ENCODE measurements around the gene MCM3AP.
"Not testable (repeated sequence)": the region's sequence is repeated elsewhere in the genome, so short reads cannot be mapped to it uniquely, and the experiment has no call there.

Gene MCM3AP

DNA sequence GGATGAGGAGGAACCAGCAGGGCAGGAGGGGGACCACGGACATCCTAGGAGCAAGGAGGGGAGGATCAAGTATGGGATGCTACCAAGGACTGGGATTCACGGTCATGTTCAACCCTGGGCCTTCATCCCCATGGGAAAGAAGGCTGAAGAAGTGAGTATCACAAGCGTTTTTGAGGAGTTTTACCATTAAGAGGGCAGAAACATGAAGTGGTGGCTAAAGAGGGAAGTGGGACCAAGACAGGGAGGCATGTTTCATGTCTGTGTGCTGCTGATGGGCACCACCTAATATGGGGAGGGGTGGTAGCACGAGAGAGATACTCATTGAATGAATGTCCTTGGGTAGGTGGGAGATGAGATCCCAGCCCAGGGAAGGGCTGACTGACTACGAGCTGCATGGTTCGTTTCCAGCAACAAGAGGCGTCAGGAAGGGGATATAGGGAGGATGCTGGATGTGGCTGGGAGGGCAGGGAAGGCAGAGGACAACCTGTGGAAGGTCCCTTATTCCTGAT, 45.5 kb downstream of the MCM3AP start:
- no peak for DNase-seq

DNA sequence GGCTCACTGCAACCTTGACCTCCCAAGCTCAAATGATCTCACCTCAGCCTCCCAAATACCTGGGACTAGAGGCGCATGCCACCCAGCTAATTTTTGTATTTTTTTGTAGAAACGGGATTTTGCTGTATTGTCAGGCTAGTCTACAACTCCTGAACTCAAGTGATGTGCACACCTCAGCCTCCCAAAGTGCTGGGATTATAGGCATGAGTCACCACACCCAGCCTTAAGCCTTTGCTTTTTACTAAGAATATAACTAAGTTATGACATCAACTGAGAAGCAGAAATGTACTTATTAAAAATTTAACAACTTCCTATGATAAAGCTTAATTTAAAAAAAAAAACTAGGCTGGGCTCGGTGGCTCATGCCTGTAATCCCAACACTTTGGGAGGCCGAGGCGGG, 47.9 kb downstream of the MCM3AP start:
- no peak for DNase-seq

DNA sequence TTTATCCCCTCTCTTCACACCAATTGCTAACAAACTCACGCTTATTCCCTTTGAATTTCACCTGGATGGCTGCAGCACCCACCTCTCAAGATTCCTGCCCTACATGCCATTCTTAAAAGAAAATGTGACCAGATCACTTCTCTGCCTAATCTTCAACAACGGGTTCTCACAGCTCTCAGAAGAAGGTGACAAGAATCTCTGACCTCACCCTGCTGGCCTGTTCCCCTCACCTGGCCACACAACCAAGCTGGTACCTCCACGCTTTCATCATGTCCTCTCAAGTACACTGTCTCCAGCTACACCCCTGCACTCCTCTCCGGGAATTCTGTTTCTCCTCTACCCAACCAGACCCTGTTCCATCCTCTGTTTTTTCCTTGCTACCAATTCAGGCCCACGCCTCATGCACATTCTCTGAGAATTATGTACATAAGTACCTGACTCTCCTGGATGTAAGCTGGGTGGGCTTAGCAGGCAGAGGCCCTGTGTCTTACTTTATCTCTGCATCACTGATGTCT, 50.9 kb downstream of the MCM3AP start:
- no peak for DNase-seq

DNA sequence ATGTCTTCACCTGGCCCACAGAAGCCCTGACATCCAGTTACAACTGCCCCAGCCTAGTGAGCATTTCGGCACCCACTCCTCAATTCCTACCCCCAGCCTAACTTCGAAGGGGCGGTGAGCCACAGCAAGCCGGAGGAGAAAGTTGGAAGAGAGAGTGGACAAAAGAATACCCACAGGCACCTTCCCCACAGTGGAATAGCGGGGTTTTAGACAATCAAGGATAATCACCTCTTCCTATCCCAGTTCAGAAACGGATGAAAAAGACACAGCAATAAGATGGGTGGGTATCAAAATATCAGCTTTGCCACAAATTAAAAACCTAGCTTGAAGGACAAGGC, 55.5 kb downstream of the MCM3AP start:
- no peak for DNase-seq

DNA sequence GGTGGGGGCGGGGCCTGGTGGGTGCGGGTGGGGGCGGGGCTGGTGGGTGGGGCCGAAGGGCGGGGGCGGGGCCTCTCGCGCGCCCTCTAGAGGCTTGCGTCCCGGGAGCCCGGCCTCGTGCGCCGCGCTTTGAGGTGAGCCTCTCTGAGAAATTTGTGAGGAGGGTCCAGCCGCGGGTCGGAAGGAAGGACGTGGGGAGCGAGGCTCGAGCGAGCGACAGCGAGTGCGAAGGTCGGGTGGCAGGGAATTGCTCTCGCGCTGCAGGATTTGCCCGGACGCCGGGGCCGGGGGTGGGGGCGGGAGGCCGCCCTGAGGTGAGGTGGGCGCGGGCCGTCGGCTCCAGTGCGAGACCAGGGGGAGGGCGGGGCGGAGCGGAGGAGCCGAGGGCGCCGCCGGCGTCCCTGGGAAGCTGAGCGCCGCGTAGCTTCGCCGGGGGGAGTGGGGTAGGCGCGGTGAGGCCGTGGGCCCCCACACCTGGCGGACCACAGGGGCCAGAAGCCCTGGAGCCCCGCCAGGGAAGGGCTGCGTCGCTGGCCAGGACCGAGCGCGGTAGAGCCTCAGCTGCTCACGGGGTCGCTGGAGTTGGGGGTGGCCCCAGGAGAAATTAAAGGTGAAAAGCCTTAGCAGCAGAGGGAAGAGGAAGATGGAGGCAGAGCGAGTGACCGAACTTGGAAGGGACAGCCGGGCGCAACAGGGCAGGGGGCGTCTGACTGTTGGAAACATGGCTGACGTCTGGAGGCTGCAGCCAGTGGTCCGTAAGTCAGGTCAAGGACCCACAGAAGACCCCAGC, 56.1 kb downstream of the MCM3AP start:
- no peak for DNase-seq

DNA sequence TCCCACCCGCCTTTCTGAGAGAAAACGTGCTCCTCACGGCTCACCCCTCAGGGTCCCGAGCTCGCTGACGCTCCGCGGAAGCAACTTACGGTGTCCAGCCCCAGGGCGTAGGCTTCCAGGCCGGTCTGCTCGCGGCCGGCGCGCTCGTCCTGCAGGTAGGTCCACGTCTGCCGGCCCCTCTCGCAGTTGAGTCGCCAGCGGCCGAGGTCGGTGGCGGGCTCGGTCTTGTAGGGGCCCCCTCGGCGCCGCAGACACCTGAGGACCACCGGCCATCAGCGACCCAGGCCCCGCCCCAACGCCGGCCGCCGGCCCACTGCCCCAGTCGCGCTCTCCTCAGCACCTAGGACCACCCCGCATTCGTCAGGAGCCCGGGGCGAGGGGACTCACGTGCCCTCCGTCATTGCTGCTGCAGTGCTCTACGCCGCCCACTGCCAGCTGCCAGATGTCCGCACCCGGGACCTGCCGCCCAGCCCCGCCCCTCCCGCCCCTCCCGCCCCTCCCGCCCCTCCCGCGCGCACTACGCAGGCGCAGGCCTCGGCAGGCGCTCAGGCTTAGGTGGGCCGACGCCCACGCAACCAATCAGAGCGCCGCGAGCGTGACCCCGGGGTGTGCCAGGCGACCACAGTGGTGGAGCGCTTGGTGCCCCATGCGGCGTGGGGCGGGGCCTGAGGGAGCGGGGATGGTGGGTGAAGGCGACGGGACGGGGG, 56.9 kb downstream of the MCM3AP start, which contains the start of gene LSS:
Gene LSS, minus strand, starts transcription at position 430 of the 707 bp plus-strand sequence. Its CDS starts 29 bp downstream, at position 401.
- peak; percentile 90 for DNase-seq

DNA sequence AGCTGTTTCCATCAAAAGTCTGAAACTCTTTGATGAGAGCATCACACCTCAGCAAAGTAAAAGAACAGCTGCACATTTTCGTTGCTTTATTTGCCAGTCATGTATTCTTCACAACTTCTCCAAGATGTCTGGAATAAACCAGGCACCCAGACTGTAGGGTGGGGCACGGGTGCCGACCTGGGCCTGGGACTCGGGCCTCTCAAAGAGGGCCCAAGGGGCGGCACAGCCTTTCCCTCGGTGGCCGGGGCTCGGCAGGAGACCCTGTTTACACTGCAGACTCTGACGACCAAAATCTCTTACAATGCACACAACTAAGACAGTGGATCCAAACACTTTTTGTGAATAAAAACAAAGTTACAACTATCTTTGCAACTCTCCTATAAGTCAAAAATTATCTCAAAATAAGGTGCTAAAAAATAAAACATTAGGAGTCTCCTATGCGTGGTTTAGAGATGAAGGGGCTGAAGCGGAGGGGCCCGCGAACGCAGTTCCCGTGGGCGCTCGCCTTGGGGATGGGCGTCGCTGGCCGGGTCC, 57.5 kb downstream of the MCM3AP start:
- DNase-seq: no peak

DNA sequence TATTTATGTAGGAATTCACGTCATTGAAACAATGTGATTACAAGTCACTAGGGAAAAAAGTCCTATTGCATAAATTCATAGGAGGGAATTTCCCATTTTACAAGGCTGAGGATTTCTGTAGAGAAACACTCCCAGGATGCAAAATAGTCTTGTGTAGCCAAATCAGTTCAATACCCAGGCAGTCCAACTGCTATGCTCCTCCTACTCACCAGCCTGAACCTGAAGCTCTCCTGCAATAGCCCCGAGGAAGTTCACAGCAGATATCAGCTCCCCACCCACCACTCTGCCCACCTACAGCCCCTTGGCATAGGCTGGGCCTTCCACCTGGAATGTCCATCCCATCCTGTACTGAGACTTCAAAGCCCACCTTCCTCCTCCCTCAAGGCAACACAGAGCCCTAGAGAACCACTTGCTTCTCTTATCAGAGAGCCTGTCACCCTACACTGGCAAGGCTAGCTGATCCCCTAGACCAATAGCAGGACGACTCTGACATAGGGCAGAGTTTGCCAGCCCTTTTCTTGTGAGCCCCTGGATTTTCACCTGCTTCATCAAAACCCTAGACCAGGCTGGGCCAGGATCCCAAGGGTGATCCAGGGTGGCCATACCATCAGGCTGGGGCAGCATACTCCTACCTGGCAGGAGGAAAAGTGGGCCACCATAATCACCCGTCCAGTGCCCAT, 58.4 kb downstream of the MCM3AP start:
- no peak for DNase-seq

DNA sequence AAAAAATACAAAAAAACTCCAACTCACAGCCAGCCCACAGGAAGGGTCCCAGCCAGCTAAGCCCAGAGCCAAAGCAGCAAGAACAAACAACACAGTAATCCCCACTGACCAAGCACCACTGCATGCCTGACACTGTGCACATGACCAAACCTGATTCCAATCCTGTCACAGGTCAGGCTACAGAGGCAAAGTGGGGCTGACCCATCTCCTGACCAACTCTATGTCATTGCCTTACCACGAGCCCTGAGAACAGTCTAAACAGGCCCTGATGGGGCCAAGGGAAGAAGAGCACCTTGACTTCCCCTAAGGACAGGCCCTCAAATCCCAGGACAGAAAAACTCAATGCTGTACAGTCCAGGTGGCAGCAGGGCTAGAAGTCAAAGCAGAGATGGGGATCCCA, 59.3 kb downstream of the MCM3AP start:
- no peak for DNase-seq

DNA sequence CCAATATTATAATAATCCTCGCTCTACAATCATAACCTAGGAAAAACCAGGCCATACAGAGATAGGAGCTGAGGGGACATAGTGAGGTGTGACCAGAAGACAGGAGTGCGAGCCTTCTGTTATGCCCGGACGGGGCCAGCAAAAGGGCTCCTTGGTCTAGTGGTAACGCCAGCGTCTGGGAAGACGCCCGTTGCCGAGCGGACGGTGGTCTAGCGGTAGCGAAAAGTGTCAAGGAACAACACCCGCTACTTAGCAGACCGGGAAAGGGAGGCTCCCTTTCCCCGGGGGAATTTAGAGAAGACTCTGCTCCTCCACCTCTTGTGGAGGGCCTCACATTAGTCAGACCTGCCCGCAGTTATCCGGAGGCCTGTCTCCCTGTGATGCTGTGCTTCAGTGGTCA, 61.8 kb downstream of the MCM3AP start:
- DNase-seq: not testable (repeated sequence)

DNA sequence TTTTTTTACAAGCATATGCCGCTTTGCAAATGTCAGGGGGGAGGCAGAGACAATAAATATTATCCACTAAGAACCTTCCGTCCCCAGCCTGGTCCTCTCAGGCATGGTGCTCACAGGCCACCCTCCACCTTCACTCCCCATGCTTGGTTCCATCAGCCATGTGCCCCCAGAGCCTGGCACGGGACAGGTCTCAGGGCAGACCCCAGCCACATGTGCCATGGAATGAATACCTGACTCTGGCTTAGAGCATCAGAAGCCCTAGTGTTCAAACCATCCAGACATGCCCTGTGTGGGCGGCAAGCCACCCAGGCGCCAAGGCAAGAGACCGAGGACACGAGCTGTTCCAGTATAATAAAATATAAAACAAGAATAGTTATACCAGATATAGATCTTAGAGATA, 62.2 kb downstream of the MCM3AP start:
- no peak for DNase-seq

DNA sequence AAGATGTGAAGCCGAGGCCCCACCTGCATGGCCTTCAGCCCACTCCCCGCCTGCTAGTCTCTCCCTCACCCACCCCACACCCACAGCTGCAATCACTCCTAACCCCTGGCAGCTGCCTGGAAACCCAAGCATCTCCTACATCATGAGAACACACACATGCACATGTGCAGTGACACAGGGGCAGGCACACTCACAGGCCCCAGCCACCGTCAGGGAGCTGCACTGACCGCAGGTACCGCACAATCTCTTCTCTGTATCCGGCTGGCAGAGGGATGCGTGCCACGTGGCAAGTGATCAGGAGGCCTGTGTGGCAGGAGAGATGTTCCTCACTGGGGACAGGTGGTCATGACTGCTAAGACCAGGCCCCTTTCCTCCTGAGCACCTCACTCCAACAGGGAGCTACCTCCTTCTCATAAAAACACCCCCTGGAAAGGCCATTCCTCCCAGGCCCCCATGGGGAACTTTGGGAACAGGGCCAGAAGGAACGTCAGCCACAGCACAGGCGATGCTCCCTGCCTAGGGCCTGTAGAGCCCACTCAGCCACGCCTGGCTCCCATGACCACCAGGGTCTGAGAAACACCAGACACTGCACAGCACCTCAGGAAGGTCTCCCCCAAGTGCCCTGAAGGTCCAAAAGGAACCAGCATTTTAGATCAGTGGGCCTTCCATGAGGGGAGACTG, 62.8 kb downstream of the MCM3AP start:
- no peak for DNase-seq

DNA sequence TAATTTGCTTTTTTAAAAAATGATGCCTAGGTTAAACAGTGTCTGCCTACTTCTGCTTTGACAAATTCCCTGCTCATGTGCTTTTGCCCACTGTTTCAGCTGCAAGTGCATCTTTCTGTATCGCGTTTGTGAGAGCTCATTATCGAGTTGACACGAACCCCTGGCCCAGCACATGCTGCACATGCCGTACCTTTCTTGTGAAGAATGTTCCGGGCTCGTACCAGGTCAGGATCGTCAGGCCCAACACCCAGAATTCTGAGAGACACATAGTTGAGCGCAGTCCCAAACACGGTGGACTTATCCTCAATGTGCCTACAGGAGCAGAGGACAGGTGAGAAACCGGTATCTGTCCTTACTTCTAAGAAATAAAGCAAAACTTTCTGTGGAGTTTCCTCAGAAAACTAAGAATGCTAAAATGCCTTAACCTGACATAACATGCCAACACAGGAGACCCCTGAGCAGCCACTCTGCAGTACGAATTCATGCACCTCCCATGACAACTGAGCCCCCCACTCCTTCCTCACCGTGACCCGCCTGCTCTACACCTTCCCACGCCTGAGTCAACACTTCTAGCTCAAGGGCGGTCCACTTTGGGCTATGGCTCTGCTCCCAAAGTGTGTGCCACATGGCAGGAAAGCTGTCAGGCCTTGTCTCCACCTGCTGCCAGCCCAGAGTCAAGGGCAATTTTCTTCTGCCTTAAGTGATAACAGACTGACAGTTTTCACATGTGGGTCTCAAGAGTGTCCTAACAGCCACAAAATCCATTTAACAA, 63.6 kb downstream of the MCM3AP start:
- no peak for DNase-seq

DNA sequence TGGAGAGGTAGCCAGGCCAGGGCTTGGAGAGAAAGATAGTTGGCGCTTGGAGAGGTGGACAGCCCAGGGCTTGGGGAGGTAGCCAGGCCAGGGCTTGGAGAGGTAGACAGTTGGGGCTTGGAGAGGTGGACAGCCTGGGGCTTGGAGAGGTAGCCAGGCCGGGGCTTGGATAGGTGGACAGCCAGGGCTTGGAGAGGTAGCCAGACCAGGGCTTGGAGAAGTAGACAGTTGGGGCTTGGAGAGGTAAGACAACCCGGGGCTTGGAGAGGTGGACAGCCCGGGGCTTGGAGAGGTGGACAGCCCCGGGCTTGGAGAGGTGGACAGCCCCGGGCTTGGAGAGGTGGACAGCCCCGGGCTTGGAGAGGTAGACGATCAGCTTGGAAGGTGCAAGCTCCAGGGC, 64.6 kb downstream of the MCM3AP start:
- DNase-seq: no peak

DNA sequence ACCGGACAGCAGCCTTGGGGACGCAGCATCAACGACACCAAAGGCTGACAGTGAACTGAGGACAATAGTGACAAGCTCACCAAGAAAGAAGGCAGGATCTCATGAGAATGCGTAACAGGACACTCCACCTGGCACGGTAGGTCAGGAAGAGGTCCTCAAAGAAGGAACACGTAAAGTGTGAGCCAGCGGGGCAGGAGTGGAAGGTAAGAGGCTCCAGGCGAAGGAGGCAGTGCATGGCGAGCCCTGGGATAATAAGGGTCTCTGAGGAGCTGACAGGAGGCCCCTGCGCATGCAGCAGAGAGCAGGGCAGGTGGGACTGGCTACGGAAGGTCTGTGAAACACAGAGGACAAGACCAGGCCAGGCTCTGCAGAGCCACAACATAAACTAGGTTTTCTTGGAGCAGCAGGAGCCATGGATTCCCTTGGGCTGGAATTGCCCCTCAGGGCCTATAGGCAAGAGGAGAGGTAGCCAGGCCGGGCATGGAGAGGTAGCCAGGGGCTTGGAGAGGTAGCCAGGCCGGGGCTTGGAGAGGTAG, 65.1 kb downstream of the MCM3AP start:
- no peak for DNase-seq

DNA sequence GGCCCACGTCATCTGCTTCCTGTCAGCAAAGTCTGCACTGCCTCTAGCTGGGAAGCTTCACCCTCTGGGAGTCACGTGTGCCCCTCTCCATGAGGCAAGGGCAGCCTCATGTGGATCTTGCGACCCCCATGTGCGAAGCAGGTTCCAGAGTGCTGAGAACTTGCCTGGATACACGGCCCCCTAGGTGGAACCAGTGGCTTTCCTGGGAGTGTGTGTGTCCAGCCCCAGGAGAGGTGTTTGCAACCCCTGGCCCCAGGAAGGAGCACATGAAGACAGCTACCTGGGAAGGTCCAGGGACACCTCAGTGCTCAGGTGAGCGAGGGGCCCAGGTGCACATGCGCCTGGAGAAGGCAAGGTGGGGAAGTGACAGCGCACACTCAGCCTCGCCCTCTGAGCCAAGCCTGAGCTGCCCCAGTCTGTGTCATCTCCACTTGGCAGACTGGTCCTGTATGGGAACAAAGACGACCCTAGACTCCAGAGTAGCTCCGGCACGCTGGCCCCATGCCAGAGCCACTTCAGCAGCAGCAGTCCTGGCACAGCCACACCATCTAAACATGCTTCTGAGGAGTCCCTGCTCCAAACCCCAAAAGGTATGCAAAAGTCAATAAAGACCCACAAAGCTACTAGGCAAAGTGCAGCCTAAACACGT, 65.7 kb downstream of the MCM3AP start:
- DNase-seq: no peak

DNA sequence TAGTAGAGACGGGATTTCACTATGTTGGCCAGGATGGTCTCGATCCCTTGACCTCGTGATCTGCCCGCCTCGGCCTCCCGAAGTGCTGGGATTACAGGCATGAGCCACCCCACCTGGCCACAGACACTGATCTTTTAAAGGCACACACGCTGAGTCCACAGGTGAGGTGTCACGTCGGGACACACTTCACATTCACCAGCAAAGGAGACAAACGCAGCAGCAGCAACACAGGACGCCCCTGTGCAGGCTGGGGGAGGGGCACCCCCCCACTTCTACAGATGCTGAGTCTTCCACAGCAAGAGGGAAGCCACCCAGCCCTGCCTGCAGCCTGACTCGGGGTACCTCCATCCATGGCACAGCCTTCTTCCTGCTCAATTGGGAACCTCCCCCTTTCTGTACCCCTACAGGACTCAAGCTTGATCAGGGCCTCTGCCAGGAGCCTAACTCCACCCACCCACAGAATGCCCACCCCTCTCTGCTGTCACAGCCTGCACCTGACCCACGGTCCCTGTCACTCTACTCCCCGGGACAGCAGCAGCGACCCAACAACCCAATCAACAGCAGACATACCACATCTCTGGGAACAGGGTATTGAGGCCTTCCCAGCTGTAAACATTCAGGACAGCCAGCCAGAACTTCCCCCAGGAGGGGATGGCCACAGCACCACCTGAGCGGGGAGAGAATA, 66.4 kb downstream of the MCM3AP start:
- no peak for DNase-seq

DNA sequence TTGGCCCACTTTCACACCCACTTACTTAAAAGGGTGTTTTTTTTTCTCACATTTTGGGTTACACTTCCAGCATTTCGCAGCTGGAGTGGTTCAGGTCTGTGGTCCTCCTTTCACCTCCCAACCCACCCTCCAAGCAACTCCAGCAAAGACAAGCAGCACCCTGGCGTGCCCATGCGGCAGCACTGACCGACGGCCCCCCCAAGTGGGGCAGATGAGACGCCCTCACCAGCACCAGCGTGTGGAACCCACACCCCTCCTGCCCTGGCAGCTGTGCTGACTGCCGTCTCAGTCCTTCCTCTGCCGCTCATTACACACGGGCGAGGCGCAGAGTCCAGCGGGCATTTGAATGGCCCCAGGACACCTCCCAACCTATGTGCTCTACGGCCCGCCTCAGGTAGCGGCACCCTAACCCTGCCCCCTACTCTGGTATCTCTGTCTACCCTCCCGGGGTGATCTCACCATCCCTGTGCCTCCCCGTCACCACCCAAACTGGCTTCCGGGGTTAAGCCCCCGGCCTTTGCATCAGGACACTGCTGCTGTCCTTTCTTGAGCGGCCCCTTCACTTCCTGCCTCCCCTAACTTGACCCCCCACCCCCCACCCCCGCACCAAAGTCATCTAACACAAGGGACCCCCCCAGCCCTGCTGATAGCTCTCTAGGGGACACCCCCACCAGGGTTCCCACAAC, 67.8 kb downstream of the MCM3AP start:
- no peak for DNase-seq

DNA sequence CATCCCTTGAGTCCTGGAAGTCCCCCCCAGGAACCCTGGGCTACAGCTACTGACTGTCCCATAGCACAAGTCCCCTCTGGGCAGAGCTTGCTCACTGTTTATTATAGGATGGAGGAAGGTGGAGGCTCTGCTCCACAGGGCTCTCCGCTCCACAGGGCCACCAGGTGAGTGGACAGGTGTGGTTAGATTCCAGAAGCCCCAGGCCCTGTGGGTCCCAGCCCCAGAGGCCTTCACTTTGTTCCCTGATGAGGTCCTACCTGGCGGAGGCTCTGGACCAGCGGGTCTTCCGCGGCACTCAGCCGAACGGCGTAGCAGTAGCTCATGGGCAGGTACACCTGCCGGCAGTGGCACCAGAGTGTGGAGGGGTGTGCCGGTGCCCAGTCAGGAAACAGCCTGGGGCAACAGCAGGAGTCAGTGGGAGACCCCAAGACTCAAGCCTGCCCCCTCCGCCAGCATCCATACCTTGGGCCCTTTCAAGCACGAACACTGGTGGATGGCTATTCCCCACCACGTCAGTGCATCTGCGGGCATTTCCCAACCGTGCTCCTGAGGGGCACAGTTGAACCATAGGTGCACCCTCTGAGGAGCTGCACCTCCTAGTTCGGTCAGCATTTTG, 69.2 kb downstream of the MCM3AP start:
- DNase-seq: no peak

Measured in GOT3 (cell line).